ENCODE results near the gene CH25H.

DNA sequence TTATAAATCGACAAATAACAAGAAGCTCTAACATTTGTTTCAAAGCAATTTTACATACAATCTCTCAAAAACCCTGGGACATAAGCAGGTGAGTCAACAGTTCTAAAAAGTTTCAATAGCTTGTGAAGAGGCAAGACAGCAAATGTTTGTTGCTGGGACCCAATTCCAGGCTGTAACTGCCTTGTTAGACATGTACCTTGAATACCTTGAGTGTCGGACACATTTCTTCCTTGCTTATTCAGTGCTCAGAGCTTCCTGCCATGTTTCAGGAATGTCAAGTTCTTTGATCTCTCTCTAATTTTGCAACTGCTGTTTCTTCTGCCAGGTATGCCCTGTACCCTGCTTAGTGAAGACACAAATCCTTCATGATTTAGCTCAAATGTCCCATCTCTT lies 5.1 kb downstream of the CH25H start:
- TF ChIP-seq, protein P1, sequence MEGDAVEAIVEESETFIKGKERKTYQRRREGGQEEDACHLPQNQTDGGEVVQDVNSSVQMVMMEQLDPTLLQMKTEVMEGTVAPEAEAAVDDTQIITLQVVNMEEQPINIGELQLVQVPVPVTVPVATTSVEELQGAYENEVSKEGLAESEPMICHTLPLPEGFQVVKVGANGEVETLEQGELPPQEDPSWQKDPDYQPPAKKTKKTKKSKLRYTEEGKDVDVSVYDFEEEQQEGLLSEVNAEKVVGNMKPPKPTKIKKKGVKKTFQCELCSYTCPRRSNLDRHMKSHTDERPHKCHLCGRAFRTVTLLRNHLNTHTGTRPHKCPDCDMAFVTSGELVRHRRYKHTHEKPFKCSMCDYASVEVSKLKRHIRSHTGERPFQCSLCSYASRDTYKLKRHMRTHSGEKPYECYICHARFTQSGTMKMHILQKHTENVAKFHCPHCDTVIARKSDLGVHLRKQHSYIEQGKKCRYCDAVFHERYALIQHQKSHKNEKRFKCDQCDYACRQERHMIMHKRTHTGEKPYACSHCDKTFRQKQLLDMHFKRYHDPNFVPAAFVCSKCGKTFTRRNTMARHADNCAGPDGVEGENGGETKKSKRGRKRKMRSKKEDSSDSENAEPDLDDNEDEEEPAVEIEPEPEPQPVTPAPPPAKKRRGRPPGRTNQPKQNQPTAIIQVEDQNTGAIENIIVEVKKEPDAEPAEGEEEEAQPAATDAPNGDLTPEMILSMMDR (IDR thresholded peaks at IDR 0.05): no peak
- no peak for TF ChIP-seq POLR2A (IDR thresholded peaks at IDR 0.05)

All from heart left ventricle (tissue), 13 donors.